HUDEP-2 (cell line): Measurements from ENCODE around the gene ADGRV1.

Experiments
- DNase-seq, 76 experiments: peaks; one replicate each; lab custom pipeline; 2025; ENCODE audit not compliant: unreplicated experiment in 76 of 76; lab: John Stamatoyannopoulos, UW

Gene ADGRV1

GRCh38 chr5:91090995-91091394 is 532.4 kb downstream of the ADGRV1 start:
- no peak for DNase-seq

- no peak for DNase-seq
Observed at GRCh38 chr5:91091471-91092234, 533.1 kb downstream of the ADGRV1 start.

- no peak for DNase-seq
Observed at GRCh38 chr5:91092859-91093783, 534.5 kb downstream of the ADGRV1 start.

DNA sequence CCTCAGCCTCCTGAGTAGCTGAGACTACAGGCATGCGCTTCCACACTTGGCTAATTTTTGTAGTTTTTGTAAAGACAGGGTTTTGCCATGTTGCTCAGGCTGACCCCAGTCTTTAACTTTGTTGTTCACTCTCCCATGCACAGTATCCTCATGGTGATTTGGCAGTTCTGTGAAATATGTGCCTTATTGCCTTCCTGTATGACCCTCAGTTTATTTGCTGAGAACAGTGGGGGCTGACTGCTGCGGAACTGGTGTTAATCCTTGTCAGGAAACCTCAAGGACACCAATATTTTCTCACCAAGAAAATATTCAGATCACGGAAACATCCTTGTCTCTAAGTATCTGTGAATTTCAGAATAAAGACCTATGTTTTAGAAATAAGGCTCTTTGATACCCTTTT is 536.7 kb downstream of the ADGRV1 start:
- no peak for DNase-seq

- no peak for DNase-seq
Observed at GRCh38 chr5:91095786-91096385, 537.3 kb downstream of the ADGRV1 start.

GRCh38 chr5:91098541-91098940 is 539.9 kb downstream of the ADGRV1 start:
- DNase-seq: no peak

GRCh38 chr5:91101600-91102379 is 543.2 kb downstream of the ADGRV1 start:
- DNase-seq: peak in 33 of 76 experiments; percentile 0 to 47 (median 12)

DNA sequence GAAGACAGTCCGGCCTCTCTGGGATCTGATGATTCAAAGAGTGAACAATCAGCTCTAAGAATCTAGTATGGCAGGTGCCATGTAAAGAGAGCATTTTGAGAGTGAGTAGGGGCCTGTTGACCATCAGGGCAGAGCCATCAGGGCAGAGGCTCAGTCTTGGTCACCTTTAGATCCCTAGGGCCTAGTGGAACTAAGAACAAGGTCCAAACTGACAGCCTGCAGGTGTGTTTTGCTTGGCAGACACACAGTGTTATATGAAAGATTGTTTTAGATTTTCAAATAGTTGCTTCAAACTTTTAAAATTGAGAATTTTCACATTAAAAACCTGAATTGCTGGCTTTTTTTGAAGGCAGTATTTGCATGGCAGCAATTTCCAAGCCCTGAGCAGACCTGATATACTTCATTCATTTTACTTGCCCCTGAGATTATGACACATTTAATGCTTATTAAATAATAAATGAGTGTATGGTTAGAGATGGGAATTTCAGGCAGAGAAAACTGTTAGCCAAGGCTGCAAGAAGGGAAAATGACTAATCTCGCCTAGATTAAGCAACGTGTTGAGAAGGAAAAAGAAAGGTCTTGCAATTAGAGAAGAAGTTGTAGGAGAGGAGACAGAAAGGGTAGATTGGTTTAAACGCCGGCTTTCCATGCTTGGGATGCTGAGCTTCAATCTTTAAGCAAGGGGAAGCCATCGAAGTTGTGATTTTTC is 544.9 kb downstream of the ADGRV1 start:
- DNase-seq: no peak

DNA sequence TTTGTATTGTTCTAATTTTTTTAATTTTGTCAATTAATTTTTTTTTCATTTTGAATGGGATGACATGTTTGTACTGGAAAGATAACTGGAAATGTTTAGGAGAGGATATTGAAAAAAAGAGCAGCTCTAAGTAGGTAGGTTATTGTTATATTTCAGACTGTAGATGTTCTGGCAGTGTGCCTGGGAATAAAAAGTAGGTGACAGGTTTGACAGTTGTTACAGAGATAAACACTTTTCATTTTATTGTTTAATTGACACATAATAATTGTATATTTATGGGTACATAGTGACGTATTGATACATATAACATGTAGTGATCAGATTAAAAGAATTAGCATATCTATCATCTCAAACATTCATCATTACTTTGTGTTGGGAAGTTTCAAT is 545.5 kb downstream of the ADGRV1 start:
- DNase-seq: no peak

GRCh38 chr5:91106842-91107511 is 548.4 kb downstream of the ADGRV1 start:
- no peak for DNase-seq

DNA sequence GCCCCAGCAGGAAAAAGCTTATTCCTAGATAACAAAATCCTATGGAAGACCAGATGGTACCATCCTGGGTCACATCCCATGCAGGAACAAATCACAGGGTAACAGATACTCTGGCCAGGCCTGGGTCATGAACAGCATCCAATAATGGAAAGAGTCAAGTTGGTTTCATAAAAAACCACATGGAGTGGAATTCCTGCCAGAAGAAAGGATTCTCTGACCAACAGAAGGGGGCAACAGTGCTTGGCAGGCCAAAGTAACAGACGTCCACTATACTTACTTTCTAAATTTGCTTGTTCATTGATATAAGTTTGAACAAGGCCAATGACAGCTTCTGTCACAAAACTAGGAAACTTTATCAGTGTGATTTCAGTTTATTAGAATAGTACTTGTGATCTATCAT is 551.0 kb downstream of the ADGRV1 start:
- DNase-seq: no peak

- DNase-seq: no peak
Observed at GRCh38 chr5:91110686-91111085, 552.1 kb downstream of the ADGRV1 start.

DNA sequence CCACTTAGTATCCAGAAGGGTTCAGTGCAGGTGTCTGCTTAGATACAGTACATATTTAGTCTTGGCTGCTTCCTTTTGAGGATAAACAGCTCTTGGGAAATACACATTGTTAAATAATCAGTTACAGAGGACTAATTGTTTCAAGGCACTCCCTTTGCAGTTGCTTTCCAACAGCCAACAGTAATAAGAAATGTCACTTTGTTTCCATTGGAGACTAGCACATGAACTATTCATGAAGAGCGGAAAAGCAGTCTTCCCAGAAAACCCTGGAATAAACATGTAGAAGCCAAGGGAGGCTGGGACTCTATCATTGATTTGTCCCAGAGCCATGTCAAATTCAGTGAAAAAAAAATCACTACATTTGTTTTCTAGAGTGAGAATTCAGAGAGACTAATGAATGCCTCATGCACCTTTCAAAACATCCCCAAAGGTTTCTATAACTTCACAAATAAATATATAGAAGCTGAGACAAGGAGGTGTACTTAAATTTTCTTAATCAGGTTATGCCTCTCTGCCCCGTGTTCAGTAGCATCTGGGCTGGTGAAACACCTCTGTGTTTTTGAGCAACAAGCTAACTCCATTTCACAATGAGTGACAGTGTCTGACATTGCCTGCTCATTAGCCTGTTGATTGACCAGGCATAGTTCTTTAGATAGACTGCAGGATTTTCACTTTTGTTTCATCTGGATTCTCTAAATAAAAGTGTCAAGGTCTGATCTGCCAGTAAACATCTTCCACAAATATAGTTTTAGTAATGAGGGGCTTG is 553.1 kb downstream of the ADGRV1 start:
- DNase-seq: no peak

DNA sequence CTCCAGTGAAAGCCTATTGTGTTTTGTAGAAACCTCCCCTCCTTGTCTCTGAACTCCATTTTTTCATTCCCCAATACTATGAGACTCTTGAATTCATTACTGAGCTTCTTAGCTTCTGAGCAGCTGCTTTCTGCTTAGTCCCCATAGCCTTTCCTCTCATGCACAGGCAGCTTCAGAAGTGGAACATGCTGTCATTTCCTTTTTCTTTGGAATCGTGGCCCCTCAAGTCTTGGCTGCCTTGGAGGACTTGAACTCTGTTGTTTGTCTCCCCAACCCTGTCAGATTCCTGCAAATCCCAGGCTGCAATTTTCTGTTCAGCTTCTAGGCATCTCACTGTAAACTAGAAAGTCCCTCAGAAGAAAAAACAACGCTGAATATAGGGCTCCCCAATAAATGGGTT is 556.1 kb downstream of the ADGRV1 start:
- no peak for DNase-seq

- DNase-seq: no peak
Observed at GRCh38 chr5:91118354-91118753, 559.8 kb downstream of the ADGRV1 start.

- no peak for DNase-seq
Observed at GRCh38 chr5:91118796-91119195, 560.2 kb downstream of the ADGRV1 start.

- no peak for DNase-seq
Observed at GRCh38 chr5:91119217-91119616, 560.6 kb downstream of the ADGRV1 start.

DNA sequence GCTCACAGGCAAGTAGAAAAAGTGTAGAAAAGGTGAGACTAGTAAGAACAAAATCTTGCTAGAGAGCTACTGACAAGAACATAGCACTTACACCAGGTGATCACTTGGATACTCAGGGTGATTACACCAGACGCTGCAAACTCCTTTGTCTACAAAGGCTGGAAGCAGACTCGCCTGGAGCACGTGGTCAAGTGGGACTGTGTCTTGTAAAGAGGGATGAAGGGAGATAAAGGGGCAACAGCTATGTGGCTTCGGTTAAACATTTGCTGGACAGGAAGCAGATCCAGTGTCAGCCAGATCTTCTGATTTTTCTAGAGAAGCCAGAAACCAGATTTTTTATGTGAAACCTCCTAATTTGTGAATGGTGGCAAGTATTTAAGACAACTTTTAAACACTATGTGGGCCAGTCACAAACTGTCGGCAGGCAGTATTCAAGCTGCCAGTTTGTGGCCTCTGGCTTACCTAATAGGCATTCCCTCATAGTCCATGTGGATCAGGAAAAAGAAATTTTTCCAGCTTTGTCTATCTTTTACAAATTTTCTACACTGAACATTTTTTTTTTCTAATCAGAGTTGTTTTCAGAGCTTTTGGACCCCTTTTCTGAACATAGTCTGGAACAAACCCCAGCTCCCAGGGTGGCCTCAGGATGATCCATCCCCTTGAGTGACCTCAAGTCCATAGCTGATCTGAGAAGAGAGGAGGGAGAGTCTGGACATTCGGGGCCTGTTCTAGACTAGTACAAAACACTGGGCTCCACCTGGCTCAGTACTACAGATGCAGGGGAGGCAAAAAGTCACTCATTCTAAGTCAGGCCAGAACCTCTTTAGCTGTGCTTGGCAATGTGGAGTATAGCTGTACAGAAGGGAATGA is 561.6 kb downstream of the ADGRV1 start:
- no peak for DNase-seq
